Measurements from ENCODE around the gene MARCHF7.
"Not testable (repeated sequence)": the region's sequence is repeated elsewhere in the genome, so short reads cannot be mapped to it uniquely, and the experiment has no call there.

MARCHF7 gene, protein sequence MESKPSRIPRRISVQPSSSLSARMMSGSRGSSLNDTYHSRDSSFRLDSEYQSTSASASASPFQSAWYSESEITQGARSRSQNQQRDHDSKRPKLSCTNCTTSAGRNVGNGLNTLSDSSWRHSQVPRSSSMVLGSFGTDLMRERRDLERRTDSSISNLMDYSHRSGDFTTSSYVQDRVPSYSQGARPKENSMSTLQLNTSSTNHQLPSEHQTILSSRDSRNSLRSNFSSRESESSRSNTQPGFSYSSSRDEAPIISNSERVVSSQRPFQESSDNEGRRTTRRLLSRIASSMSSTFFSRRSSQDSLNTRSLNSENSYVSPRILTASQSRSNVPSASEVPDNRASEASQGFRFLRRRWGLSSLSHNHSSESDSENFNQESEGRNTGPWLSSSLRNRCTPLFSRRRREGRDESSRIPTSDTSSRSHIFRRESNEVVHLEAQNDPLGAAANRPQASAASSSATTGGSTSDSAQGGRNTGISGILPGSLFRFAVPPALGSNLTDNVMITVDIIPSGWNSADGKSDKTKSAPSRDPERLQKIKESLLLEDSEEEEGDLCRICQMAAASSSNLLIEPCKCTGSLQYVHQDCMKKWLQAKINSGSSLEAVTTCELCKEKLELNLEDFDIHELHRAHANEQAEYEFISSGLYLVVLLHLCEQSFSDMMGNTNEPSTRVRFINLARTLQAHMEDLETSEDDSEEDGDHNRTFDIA

DNA sequence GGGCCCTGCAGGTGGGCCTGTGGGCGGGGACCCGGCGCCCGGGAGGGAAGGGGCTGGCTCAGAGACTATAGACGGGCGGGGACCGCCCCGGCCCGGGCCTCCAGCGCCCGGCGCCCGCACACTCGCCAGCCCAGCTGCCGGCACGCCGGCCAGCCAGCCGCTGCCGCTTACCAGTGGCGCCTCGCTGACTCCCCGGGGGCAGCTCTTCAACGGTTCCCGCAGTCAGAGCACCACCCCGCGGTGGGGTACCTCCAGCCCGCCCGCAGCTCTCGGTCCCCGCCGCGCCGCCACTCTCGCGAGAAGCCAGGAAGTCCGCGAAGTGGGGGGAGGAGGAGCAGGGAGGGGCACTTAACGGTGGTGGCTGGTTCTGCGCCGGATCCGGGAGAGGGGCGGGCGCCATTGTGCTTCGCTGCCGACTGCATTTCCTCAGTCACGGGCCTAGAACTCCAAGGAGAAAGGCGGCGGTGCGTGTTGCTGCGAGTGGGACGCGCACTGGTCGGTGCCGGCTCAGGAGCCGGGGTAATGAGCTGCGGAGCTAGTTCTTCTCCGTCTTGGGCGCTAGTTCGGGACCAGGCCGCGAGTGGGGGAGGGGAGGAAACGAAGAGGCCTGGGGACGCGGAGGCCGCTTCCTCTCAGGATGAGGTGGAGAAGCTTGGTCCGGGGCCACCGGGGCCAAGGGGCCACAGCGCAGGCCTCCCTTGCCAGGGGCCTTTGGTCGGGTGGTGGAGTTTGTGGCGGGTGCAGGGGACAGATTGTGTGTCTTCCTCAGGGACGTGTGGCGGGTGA, at the start of gene MARCHF7:
MARCHF7 (plus strand) TSS at position 364 of the 786 bp plus-strand sequence. CDS start 16,517 bp downstream, outside the sequence.
- DNase-seq: peak; percentile 71 to 85

DNA sequence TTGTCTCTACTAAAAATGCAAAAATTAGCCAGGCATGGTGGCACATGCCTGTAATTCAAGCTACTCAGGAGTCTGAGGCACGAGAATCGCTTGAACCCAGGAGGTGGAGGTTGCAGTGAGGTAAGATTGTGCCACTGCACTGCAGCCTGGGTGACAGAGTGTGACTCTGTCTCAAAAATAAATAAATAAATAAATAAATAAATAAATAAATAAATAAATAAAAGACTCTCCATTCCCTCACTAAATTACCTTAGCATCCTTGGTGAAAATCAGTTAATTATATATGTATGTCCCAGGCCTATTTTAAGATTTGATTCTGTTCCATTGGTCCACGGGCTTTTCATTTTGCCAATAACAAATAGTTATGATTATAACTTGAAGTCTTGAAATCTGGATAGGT, 44.9 kb upstream of the MARCHF7 start:
- DNase-seq: not testable (repeated sequence)

DNA sequence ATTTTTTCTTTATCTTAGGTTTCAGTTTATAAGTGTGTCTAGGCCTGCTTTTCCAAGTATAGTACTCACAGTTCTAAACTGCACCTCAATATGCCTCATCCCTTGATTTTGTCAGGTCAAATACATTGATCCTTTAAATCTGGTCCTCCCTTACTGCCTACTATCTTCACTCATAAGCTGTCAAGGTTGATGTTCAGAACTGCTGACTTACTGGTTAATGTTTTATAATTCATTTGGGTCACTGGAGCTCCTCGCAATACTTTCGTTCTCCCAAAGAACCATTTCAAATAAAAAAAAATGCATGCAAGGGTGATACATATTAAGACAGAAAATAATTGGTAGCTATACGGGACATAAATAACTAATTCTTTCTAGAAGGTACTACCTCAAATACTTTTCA, 41.3 kb upstream of the MARCHF7 start:
- DNase-seq: no peak

- no peak for DNase-seq
Measured at GRCh38 chr2:159677654-159678053, 34.7 kb upstream of the MARCHF7 start.

DNA sequence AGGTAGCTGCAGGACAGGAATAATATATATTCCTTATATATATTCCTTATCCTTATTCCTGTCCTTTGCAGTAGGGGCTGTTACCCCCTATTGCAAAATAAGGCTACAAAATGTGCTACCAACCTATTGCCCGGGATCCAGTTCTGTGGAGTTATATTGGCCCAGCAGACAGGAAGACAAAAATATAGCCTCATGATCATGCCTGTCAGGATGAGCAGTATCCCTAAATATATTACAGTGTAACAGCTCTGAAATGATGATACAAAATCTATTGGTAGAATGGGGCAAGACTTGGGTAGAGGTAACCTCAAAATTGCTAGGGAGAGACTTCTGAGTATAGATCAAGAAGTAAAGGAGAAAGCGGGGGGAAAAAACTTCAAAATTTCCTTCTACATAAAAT, 31.6 kb upstream of the MARCHF7 start:
- DNase-seq: no peak

DNA sequence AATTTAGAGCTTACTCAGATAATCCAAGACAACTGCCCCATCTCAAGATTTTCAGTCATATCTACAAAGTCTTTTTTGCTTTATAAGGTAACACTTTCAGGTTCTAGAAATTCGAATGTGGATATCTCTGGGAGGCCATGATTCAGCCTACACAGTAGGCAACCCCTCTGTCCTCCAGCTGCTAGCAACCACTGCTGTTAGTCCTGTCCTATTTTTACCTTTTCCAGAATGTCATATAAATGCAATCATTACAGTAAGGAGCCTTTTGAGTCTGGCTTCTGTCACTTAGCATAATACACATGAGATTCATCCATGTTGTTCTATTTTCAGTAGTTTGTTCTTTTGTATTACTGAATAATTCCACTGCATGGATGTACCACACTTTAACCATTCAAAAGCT, 28.5 kb upstream of the MARCHF7 start:
- no peak for DNase-seq

DNA sequence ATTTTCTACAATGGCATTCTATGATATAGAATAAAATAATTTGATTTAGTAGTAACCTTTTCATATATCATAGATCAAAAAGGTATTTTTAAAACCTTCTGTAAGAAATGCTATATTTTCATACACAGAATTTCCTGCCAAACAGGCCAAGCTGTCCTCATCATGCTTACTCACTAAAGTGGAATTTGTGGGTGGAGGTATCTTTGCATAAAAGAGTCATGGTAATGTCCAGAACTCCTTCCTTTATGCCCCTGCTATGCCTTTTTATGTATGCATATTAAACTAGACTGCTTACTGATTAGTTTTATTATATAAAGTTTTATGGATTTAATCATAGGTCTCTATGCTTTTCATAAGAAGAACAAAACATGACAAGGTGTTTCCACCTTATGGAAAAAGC, 27.5 kb upstream of the MARCHF7 start:
- DNase-seq: no peak

- DNase-seq: no peak
Measured at GRCh38 chr2:159694500-159695040, 17.7 kb upstream of the MARCHF7 start.

GRCh38 chr2:159695795-159696448, 16.4 kb upstream of the MARCHF7 start:
- DNase-seq: no peak

DNA sequence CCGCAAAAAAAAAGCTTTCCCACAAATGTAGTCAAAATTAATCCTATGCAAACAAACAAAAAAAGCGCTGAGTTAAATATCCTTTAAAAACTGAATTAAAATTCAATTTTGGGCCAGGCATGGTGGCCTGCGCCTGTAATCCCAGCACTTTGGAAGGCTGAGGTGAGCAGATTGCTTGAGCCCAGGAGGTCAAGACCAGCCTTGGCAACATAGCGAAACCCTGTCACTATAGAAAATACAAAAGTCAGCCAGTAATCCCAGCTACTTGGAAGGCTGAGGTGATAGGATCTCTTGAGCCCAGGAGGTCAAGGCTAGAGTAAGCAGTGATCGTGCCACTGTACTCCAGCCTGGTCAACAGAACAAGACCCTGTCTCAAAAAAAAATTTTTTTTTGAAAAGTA, 8.8 kb upstream of the MARCHF7 start:
- no peak for DNase-seq

DNA sequence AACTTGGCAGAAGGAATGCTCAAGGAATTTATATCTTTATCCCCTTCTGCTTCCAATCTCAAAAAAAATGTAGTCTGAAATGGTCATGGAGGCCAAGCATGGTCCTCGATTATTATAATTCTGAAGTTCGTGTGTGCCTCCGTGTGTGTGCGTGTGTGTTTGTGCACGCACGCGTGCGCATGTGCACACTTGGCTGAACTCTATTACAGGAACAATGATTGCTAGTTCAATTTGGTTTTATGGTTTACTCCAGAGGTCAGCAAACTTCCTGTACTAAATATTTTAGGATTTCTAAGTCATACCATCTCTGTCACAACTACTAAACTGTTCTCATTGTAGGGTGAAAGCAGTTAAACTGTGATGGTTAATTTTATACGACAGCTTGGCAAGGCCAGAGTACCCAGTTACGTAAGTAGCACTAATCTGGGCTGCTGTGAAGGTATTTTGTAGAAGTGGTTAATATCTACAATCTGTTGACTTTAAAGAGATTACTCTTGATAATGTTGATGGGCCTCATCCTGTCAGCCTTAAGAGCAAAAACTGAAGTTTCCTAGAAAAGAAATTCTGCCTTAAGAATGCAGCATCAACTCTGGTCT, 5.8 kb upstream of the MARCHF7 start:
- no peak for DNase-seq

DNA sequence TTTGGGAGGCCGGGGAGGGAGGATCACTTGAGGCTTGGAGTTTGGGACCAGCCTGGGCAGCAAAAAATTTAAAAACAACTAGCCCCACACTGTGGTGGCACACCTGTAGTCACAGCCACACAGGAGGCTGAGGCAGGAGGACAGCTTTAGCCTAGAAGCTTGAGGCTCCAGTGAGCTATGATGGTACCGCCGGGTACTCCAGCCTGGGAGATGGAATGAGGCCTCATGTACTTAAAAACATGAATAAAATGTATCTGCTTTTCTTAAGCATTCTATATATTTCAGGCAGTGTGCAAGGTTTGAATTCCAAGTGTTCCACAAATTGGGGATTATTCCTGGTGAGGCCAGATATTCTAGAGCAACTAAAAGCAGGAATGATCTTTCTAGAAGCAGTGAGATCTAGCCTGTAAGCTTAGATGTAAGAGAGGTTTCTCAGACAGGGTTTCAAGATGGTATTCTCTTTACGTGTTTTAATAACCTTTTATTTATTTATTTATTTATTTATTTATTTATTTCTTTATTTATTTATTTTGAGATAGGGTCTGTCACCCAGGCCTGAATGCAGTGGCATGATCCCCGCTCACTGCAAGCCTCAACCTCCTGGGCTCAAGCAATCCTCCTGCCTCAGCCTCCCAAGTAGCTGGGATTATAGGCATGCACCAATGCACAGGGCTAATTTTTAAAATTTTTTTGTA, 4.1 kb upstream of the MARCHF7 start:
- DNase-seq: no peak

- DNase-seq: no peak
Measured at GRCh38 chr2:159710601-159711180, 1.6 kb upstream of the MARCHF7 start.

- no peak for DNase-seq
Measured at GRCh38 chr2:159711562-159712142, 654 bp upstream of the MARCHF7 start.

DNA sequence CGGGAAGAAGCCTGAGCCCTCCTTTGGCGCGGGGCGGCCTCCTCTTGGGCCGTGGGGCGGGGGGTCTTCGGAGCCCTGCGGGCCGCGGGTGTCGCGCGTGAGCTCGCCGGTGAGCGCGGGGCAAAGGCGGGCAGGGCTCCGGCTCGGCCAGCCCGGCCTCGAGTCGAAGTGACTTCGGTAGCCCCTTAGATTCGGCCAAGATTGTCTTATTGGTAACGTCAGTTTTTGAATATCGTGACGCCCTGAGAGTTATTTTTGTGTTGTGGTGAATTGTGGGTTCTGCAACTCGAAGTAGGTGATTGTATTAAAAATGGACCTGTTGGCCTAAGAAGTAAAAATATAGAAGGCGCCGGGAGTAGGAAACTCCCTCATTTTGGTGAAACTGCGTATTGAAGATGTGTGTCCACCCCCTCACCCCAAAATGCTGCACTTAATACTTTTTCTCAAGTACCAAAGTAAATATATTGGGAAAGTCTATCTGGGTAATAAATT, 669 bp downstream of the MARCHF7 start:
- DNase-seq: no peak

DNA sequence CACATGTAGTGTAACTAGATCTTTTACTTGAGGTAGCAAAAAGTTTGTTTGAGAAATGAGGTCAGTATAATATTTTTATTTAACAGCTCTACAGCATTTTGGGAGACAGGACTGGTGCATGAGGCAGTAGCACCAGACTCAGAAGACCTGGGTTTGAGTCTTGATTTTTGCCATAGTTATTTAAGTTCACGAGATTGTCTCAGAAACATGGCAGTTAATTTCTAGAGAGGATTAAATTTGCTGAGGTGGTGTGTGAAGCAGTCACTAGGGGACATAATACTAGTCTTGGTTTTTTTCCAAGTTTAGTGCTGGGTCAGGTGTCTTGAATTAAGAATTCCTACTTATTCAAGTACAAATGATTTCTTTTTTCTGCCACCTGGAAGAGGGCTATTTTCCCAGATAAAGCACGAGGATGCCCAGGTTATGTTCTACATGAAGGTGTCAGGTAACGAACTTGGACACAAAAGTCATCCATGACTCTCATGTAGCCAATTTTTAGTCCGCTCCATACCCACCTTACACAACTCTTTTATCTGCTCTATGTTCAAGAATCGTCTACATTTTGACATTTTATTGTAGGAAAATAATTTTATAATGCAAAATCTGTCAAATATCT, 1.4 kb downstream of the MARCHF7 start:
- no peak for DNase-seq

GRCh38 chr2:159714247-159714930, 2.1 kb downstream of the MARCHF7 start:
- no peak for DNase-seq

DNA sequence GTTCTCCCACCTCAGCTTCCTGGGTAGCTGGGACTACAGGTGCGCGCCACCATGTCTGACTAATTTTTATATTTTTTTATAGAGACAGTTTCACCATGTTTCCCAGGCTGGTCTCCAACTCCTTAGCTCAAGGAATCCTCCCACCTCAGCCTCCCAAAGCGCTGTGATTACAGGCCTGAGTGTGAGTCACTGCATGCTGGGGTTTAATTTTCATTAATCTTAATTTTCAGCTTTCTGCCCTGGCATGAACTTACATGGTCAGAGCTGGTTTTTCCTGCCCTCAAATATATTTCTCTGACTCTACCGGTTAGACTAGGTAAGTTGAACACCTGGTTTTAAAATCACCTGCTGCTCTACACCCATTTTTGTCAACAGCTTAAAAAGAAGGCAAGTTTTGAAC, 3.1 kb downstream of the MARCHF7 start:
- DNase-seq: no peak

- DNase-seq: not testable (repeated sequence)
Measured at GRCh38 chr2:159716409-159716808, 4.1 kb downstream of the MARCHF7 start.

GRCh38 chr2:159716857-159717256, 4.6 kb downstream of the MARCHF7 start:
- DNase-seq: no peak

Data from SHP77 (cell line).